SK-MEL-5 (cell line): ENCODE measurements around the gene ZNF354B. TPM values are rescaled to one million over a fixed set of nuclear protein-coding genes. Genes with fewer than 3 reads are reported as not detected.
"Not testable (repeated sequence)": the region's sequence is repeated elsewhere in the genome, so short reads cannot be mapped to it uniquely, and the experiment has no call there.

Source experiments
- DNase-seq: peaks from one replicate; pipeline ENCODE4 v3.0.0-alpha.2; 2016; ENCODE audit warnings: low read depth, low spot score
- in situ Hi-C: cut with HindIII; loops from 2 replicates; pipeline ENCODE4 v1.10.0; 2016; ENCODE audit warnings: low sequenced_read_pairs, high pct_unique_total_duplicates, low pct_unique_long_range_greater_than_20kb
- polyA plus RNA-seq, 2 experiments: library from polyadenylated mRNA; depleted of rRNA; stranded (reverse); fragments of >200 nt; gene quantifications; 2 replicates each; pipeline ENCODE4 v1.2.3, GENCODE V29; 2015
- total RNA-seq: library from RNA; depleted of rRNA; stranded (reverse); fragments of >200 nt; shearing (Covaris generic); gene quantifications from 2 replicates; pipeline ENCODE4 v1.2.3, GENCODE V29; 2014; rRNA removed

The ZNF354B gene
- 5.9 and 6.7 TPM in 2 replicates for total RNA-seq
- polyA plus RNA-seq (2015; cell fraction: cytosol; rRNA removed), result 3.1 and 4.1 TPM in 2 replicates
- 55.1 and 57.3 TPM in 2 replicates for polyA plus RNA-seq (2015; cell fraction: nucleus; rRNA removed)

DNA sequence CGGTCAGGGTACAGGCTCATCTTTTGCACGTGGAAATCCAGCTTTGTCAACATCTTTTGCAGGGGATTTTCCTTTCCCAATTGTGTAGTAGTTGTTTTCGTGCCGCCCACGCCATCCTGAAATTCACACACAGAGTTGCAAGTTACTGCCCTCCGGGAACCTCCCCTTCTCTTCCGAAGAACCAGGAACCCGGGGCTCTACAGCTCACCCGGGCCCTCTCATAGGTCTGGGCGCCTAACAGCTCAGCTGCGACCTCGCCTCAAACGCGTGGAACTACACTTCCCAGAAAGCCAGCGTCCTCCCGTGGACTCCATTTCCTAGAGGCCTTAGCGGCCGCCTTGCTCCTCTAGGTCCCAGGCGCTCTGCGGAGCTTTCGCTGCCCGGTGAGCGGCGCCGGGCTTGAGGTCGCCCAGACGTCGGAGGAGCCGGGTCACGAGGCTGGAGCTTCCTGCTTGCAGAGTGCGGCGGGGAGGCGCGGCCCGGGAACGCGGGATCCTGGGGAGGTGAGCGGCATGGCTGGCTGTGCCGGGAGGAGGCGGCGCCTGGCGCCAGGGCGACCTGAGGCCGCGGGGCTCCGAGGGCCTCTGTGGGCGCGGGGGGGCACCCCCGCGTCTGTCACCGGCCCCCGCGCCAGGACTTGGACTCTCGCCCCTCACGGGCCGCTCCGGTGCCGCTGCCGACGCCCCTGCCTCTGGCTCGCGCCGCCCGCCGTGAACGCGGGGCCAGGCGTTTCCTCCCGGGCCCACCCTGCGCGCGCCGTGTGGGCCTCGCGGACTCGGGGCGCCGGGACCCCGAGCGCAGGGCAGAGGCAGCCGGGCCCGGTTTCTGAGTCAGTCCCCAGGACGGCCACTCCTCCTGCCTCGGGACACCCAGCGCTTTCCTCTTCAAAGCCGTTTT, at the start of gene ZNF354B:
Gene ZNF354B (plus strand): TSS at position 329 of the 897 bp plus-strand sequence. CDS start 1,095 bp downstream, outside the sequence.
- peak; percentile 88 for DNase-seq

DNA sequence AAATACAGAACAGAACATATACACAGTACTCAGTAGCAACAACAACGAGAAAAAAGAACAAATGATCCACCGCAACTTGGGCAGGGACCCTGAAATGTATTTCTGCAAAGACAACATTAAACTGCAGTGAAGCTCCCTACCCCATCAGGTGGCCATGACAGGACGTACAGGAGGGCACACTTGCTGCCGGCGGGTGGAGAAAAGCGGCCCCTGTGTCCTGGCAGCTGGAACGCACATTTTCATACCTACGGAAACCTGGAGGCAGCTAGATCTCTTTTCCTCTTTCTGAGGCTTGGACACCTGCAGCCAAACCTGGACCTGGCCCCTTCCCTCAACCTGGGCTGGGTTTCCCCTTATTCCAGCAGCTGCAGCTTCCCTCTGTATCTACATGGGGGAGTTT, 42.2 kb upstream of the ZNF354B start:
- in situ Hi-C loops, result no loop called here
- no peak for DNase-seq

More for the DNA sequence above, at the start of gene ZNF354B:
- in situ Hi-C loops, result no loop called here

DNA sequence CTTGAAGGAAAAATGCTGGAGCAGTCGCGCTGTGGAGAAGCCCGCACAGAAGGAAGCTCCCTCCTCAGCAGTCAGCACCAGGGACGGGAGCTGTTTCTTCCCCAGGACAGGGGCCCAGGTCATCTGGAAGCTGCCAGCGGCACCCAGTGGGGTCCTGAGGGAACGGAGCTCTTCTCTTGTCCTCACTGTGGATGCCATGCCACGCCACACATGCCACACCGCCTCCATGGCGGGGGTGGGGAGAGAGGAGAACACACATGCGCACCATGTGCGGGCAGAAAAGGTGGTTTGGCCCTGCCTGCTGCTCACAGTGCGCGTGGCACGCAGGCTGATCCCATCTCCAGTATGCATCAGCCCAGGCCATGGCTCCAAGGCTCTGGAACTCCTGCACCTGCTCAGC, 41.7 kb upstream of the ZNF354B start:
- in situ Hi-C loops, result no loop called here
- no peak for DNase-seq

DNA sequence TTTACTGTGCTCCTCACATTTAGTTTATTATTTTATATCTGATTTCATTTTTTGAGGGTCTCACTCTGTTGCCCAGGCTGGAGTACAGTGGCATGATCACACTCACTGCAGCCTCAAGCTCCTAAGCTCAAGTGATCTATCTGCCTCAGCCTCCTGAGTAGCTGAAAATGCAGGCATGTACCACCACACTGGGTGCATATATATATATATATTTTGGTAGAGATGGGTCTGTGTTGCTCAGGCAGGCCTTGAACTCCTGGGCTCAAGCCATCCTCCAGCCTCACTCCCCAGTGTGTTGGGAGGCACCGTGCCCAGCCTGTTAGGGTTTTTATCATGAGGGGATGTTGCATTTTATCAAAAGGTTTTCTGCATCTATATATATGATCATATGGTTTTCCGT, 39.8 kb upstream of the ZNF354B start:
- no peak for DNase-seq
- in situ Hi-C loops, result no loop called here

DNA sequence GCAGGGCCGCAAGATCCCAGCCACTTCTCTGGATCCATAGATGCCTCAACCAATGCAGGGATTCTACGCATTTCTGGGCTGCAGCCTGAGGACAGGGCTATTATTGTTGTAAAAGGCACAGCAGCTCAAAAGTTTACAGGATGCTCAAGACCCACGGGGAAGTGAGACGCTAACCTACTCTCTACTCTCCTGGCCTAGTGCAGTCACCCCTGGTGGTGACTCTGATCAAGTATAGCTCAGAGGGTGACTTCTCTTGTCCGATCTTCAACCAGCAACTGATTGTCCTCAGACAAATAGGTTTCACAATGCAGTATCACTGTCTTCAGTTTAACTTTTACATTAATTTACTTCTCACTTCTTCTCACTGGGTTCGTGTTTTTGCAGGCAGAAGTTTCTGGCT, 34.3 kb upstream of the ZNF354B start:
- in situ Hi-C loops, result no loop called here
- DNase-seq, result no peak

DNA sequence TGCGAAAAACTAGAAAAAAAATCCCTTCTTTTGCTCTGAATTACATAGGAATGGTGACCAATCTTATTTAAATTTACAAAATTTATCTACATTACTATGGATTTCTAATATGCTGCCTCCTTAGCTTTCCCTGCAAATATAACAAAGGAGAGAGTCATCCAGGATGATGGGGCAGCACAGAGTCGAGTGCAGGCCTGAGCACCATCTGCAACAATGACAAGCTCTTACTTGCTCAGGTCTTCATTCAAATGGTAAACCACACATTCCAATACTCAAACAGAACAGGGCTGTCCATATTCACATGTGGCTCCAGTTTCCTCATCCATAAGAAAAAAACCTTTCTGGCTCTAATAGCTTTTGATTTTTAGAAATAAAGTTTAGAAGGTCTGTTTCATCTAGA, 33.5 kb upstream of the ZNF354B start:
- DNase-seq, result no peak
- in situ Hi-C loops, result no loop called here

DNA sequence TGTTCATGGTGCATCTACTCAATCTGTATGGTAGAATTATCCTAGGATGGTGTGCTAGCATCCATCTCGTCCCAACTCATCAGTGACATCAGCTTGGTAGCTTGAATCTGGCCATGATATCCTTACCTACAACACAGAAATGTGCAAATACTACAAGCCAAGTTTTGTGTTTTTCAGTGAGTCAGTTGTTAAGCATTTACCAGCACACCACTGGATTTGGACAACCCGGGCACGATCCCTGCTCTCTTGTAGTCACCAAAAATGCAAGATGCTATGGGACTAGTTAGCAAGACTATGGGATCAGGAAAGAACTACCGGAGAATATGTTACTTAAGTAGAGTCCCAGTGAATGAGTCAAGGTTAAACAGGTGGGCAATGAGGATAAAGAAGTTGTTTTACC, 32.1 kb upstream of the ZNF354B start:
- in situ Hi-C loops, result no loop called here
- no peak for DNase-seq

DNA sequence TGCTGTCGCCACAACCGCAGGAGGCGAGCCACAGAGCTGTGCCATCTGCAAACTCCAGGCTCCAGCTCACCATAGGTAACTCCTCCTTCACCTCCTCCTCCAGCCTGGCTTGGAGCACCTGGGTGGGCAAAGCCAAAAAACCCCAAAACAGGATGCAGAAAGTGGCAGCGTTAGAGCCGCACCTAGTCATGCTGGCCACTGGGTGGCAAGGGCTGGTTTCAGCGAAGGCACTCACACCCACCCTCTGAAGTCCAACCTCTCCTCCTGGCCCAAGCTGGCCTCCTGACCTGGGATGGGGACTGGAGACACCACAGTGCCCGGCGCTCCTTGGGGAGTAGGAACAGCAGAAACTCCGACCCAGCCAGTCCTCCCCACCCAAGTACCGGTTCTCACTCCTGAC, 28.7 kb upstream of the ZNF354B start:
- no peak for DNase-seq
- in situ Hi-C loops, result no loop called here

DNA sequence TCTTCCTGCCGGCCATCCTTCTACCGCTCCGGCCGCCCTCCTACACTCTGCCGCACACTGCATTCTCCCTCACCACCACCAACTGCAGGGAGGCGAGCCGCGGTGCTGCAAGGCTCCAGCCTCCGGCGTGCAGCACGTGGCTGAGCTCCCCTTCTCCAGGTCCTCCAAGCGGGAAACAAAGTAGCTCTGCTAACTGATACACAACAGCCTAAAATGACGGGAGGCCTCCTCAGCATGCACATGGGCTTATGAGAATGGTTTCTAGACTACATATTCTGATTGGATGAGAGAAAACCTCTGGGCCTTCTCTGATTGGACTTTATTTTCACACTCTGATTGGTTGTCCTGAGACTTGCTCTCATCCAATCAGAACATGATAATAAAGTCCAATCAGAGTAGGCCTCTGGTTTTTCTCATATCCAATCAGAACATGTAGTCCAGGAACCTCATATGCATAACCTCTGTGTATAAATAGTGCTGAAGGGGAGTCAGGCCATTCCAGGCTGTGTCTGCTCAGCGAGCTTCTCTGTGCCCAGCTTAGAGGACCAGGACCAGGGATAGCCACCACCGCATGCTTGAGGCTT, 27.0 kb upstream of the ZNF354B start:
- peak; percentile 67 for DNase-seq
- in situ Hi-C loops, result no loop called here

DNA sequence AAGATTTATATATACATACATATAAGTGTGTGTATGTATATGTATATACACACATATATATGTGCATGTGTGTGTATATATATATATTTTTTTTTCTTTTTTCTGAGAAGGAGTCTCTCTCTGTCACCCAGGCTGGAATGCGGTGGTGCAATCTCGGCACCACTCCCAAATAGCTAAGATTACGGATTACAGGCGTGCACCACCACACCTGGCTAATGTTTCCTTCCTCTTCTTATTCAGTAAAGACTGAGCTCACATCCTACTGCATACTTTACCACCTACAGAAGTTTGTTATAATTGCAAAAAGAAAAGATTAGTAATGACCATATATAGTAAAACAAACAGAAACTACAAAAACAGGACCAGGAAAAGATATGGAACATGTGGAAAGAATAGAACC, 23.1 kb upstream of the ZNF354B start:
- DNase-seq, result no peak
- in situ Hi-C loops, result no loop called here

DNA sequence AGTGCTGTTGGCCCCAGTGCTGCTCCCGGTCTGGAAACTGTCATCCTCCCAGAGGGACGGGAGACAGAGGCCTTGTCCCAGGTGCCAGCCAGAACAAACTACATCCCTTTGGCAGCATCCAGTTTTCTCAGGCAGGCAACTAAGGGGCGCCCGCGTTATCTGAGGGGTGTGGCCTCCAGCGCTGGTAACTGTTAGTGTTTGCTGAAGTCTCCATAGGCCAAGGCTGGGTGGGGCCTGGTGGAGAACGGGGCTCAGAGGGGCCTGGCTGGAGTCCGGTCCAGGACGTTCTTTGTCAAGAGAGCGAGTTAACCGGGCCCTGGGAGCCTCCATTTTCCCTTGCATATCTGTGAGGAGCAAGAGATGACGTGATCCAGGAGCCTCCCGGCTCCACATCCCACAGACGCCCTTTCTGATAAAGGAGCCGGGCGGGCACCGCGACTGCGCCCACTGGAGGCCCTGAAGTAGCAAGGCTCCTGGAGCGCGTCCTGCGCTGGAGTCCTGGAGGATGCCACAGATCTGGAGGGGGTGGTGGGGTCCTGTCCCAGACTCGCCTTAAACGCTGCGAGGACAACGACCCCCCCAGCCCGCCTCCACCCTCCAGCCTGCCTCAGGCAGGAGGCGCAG, 20.9 kb upstream of the ZNF354B start:
- DNase-seq, in situ Hi-C loops: not testable (repeated sequence)

DNA sequence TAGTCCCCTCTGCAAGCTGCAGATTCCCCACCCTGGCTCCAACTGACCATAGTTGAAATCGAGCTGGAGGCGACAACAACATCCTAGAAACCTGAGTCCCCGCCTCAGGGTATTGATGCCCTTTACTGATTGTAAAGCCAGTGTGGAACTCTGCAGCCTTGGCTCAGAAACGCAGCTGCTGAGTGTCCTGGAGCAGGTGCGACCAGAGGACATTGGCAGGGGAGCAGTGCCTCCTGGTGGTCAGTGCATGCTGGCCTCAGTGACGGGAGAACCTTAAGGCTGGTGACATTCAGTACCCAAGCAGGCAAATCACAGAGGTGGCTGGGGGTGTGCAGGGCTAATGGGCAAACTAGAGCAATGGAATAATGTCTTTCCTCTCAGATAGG, 20.4 kb upstream of the ZNF354B start:
- in situ Hi-C loops, result no loop called here
- DNase-seq, result peak; percentile 23

DNA sequence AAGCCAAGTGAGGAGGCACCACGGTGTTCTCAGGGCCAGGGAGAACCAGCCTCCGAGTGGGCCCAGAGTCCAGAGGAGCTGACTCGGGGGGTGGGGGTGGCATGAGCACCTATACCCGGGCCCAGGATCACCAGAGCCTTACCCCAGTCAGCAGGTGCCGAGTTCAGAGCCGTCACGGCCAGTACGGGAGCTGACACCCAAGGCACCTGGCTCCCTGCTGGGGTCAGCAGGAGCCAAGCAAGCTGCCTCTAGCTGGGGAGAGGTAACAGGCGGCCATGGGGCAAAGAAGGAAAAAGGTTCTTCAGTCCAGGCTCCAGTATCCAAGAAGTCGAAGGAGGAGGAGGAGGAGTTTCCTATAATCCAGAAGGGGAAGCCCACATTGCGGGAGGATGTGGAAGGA, 19.4 kb upstream of the ZNF354B start:
- in situ Hi-C loops, result not testable (repeated sequence)

DNA sequence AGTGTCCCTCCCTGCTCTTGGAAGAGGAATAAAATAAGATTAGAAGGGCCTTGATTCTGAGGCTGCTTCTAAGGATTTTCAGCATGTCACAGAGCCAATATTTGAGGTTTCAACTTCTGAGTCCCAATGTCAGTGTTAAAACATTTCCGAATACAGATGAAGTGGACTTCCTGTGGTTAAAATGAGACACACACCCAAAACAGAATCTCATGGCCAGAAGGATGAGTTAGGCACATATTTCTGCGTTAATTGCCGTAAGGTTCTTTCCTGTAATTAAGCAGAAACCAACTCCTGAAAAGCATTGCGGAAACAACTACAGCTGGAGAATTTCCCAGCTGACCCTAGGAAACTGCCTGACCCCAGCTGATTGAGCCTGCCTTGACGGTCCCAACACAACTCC, 10.4 kb upstream of the ZNF354B start:
- no peak for DNase-seq

More for the DNA sequence above, 19.4 kb upstream of the ZNF354B start:
- not testable (repeated sequence) for DNase-seq

DNA sequence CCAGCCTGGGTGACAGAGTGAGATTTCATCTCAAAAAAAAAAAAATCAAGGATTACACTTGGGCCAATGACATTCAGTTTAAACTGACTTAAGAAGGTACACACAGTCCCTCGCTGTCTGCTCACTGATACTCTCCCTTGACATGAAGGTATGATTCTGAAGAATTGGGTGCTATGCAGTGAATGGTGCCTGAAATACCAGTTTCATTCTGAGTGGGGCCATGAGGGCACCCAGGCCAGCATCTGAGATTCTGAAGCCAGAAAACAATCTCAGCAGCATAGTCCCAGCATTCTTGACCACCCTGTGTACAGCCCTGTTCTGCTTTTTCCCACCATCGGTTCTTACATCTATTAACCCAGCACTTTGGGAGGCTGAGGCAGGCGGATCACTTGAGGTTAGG, 7.8 kb upstream of the ZNF354B start:
- in situ Hi-C loops, result no loop called here

More for the DNA sequence above, 10.4 kb upstream of the ZNF354B start:
- in situ Hi-C loops, result no loop called here

DNA sequence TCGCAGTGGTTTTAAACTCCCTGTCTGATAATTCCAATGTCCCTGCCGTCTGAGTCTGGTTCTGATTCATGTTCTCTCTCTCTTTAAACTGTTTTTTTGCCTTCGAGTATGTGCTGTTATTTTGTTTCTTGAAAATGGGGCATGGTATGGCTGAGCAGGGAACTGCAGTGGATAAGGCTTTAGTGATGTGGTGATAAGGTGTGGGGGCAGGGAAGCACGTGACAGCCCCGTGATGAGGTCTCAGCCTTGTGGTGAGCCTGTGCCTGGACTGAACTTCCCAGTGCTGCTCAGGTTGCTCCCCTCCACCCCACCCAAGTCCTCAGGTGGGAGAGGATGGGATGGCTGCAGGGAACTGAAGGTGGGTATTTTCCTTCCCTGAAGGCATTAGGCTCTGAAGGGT, 5.5 kb upstream of the ZNF354B start:
- in situ Hi-C loops, result no loop called here
- no peak for DNase-seq

More for the DNA sequence above, 7.8 kb upstream of the ZNF354B start:
- DNase-seq, result no peak

DNA sequence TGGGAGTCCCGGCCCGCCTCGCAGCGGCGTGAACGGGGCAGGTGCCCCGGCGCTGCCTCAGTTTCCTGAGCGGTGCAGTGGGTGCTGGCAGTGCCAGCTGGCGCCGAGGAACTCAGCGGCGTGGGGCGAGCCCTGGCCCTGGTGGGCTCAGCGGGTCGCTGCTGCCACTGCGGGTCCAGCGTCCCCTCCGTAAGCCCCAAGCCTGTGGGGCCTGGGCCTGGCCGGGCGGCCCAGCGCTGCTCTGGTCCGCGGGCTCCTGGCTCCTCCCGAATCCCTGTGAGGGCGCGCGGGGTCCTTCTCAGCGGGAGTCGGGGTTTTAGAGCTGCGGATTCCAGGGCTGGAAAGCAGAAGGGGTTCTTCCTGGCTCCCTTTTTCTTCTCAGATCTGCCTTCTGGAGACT, 862 bp downstream of the ZNF354B start:
- DNase-seq, in situ Hi-C loops: not testable (repeated sequence)

DNA sequence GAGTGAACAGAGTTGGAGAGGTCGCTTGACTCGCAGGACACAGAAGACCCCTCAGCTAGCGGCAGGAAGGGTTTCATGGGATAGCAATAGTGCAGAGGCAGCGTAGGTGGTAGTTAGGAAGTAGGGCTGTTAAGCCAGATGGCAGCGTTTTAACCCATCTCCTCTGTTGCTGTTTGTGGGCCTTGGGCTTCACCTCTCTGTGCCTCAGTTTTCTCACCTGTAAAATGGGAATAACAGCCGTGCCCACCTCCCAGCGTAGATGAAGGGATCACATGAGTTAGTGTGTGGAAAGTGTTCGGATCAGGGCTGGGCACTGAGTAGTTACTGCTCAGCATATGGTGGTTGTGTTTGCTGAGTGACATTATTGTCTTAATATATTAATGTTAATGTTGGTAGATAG, 1.9 kb downstream of the ZNF354B start:
- DNase-seq, result no peak
- in situ Hi-C loops, result no loop called here
